NCI-H128 (cell line): Measurements from ENCODE around the gene FAM193B.
"Not testable (repeated sequence)": the region's sequence is repeated elsewhere in the genome, so short reads cannot be mapped to it uniquely, and the experiment has no call there.

ENCODE experiments used
- DNase-seq: peaks from one replicate; lab custom pipeline; 2025; ENCODE audit not compliant: unreplicated experiment; lab: John Stamatoyannopoulos, UW

The FAM193B gene

DNA sequence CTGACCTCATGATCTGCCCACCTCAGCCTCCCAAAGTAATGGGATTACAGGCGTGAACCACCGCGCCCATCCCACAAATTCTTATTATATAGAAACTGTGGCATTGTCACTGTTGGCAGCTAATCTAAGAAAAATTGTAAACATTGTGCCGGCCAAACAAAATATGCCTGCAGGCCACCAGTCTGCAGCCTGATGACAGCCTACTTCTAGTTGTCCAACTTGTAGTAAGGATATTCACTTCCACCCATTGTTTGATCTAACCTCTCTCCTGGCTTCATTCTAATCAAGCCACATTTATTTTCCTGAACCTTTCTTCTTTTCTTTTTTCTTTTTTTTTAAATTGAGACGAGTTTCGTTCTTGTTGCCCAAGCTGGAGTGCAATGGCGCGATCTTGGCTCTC is 24.0 kb upstream of the FAM193B start:
- DNase-seq: no peak

DNA sequence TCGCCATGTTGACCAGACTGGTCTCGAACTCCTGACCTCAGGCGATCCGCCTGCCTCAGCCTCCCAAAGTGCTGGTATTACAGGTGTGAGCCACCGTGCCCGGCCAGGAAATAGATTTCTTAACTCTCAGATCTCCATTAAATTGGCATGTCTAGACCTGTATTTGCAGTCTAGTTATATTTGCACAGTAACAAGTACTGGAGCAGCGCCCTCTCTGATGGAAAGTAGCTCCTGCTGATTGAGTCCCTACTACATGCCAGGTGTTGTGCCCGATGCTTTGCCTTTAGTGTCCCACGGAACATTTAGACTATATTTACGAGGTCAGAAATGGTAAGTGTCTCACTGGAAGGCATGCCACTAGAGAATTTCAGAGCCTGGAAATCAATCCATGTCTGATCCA is 21.8 kb upstream of the FAM193B start:
- no peak for DNase-seq

DNA sequence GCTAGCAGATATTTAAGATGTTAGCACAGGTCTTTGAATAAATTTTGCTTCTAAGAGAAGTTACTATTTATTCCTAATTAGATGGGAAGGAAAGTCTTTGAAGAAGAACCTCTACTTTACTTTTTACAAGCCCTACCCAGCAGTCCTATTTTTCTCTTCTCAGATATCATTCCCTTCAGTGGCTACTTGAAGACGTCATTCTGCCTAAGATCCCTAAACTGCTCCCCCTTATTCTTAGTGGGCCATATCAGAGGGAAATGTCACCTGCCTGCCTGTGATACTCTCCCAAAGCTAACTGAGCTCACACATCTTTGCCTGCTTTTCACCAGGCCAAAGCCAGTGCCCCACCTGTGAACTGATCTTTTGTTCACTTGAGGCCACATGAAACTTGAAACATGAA is 21.1 kb upstream of the FAM193B start:
- no peak for DNase-seq

DNA sequence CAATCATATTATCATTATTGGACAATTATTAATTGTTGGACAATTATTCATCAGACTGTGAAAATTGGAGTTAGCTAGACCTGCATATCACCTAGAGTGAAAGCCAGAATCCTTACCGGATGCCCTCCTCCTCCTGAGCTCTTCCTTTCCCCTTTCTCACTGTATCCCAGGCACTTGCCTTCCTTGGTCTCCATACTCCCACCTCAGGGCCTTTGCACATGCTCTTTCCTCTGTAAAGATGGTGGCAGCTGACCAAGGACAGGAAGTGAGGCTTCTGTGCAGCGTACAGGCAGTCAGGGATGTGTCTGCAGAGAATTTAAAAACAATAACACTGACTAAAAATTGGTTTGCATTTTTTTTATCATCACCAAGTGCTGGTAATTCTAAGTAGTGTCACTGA is 15.5 kb upstream of the FAM193B start:
- no peak for DNase-seq

DNA sequence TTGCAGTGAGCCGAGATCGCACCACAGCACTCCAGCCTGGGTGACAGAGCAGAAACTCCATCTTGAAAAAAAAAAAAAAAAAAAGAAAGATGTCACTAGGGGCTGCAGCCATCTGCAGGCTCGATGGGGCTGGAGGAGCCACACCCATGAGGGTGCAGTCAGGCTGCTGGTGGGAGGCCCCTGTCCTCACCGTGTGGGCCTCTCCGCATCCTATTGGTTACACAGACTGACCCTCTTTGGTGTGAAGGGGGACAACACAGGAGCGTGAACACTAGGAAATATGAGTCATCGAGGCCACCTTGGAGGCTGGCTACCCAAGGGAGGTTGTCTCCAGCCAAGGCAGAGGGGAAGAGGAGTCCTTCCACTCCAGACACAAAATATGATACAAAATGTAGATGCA is 14.0 kb upstream of the FAM193B start:
- no peak for DNase-seq

DNA sequence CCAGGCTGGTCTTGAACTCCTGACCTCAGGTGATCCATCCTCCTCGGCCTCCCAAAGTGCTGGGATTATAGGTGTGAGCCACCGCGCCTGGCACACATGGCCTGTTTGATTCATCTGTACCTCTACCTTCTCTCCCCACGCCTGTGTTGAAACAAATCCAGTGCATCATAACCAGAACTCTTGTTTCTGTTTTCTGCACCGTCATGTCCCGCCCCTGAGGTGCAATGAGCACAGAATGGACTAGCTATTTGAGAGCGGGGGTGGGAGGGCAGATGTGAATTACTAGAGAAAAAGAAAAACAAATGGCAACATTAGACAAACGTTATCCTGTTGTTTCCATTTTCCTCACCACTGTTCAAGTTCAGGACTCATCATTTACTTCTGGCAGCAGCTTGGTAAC is 10.7 kb upstream of the FAM193B start:
- DNase-seq: no peak

DNA sequence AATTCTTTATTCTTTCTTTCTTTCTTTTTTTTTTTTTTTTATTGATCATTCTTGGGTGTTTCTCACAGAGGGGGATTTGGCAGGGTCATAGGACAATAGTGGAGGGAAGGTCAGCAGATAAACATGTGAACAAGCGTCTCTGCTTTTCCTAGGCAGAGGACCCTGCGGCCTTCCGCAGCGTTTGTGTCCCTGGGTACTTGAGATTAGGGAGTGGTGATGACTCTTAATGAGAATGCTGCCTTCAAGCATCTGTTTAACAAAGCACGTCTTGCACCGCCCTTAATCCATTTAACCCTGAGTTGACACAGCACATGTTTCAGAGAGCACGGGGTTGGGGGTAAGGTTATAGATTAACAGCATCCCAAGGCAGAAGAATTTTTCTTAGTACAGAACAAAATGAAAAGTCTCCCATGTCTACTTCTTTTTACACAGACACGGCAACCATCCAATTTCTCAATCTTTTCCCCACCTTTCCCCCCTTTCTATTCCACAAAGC is 5.1 kb upstream of the FAM193B start:
- not testable (repeated sequence) for DNase-seq

DNA sequence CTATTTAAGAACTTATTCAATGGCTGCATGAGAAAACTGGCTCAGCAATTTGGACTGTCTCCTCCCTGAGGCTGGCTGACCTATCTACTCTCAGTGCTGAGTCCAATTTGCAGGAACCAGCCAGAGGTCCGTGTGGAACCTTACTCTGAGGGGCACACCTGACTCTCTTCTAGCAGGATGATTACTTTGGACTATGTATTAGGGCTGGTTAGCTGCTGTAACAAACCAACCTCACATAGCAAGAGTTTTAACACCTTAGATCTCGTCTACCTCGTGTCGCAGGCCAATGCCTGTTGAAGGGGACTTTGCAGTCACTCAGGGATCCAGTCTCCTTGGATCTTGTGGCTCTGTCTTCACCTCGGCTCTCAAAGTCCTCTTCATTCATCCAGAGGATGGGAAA is 3.4 kb upstream of the FAM193B start:
- no peak for DNase-seq

DNA sequence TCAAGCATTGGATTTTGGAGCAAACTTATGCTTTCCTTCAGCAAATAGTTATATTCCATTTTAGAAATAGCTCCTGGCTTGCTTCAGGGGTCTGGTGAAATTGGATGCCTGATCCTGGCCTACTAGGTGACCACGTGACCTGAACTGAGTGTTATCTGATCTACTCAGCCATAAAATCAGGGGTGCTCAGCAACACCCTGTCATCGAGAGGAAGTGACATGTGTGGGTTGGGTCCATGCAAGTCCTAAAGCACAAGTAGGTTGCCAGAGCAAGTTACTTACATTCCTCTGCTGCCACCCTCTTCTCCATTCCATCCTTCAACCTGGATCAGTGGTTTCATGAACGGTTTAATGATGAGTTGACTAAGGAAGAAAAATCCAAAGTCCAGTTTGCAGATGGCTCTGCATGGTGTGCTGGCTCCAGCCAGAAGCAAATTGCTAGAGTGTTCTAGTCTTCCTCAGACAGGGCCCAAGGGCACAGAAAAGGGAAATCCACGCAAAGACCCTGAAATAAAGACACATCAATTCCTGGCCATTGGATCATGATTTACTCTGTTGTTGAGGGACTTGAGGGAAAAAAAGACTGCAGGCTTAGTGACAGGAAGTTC is 2.8 kb upstream of the FAM193B start:
- no peak for DNase-seq

DNA sequence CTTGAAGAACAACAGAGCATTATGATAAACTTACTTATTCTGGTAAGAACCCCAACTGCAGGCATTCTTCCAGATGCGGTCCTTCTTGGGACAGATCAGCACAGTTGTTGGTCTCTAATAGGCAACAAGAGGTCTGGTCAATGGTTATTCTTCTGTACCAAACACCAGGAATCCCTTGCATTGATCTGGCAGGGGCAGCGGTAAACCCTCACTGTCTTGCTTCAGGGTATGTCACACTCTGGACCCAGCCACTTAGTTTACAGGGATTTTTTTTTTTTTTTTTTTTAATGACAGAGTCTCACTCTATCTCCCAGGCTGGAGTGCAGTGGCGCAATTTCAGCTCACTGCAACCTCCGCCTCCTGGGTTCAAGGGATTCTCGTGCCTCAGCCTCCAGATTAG is 1.3 kb upstream of the FAM193B start:
- no peak for DNase-seq

DNA sequence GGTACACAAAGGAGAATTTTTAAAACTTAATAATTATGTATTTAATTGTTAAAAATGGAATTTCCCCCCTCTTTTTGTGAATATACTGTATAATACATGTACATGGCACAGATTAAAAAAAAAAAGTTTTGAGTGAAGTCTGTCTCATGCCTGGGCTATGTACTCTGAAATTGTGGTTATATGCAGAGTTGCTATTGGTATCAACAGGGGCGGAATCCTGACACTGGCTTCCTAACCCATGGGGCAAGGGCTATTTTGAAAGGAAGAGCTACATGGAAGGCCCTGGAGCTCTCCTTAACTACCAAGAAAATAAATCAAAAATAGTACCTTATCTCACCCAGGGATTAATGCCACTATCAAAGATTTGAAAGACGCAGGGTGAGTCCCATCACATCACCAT is 865 bp upstream of the FAM193B start:
- DNase-seq: no peak

DNA sequence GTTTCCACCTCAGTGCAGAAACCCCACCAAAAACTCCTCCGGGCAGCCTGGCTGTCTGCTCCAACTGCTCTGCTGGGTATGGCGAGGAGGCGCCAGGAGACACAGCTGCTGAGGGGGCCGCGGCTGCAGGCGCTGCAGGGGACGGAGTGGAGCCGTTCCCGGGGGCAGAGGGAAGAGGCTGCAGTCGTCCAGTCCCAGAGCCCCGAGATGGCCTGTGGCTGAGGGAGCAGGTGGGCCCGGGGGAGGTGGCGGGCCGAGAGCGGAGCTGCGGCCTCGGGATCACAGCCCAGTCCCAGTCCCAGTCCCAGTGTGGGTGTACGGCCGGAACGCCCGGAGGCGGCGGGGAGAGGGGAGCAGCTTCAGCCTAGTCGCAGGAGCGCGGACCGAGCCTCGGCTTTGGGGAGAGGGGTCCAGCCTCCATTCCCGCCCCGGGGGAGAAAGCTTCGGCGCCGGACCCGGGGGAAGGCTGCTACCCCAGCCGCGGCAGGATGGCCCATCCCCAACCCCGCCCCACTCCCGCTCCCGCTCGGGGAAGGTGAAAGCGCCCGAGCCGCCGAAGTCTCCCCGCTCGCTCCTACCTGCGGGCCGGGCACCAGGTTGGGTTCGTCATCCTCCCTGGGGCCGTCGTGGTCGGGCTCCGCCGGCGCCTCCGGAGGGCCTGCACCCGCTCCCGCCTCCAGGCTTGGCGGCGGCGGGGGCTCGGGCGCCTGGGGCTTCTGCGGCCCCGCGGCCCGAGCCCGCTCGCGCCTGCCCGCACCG is 513 bp downstream of the FAM193B start:
- DNase-seq: no peak

DNA sequence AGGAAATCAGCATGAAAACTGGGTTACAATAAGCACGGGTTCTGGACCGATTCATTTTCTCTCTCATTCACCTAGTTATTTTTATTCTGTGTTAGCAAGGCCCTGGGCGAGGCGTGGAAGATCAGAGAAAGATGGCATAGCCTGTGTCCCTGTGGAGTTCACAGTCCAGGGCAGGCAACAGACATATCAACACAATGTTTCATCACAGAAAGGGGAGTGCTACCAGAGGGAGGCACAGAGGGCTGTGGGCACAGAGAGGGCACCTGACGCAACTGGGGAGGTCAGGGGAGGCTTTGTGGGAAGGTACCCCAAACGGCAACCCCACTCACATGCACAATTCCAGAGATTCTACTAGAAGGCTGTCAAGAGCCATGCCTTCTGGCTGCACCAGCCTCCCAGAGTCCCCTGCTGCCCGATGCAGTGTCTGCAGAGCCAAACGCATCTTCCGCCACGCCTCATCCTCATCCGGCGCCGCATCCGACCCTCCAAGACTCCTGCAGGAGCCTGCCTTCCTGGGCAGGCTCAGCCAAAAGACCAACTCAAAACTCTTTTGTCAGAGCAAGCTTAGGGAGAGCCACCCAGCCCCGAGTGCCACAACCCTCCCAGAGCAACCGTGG is 1.4 kb downstream of the FAM193B start:
- no peak for DNase-seq

DNA sequence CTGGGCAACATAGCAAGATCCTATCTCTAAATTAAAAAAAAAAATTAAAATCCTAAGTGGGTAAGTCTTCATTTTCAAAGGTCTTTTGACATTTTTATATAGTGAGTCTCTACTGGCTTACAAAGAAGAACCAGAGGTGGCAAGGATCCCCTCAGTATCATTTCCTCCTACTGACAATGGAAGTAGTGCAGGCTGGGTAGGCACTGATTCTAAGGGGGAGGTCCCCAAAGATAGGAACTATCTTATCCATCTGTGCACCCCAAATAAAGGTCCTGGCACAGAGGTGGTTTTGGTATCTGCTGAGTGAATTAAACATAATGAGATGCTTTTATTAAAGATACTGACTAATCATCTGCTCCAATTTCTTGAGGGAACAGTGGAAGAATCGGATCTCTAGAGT is 4.2 kb downstream of the FAM193B start:
- DNase-seq: no peak

DNA sequence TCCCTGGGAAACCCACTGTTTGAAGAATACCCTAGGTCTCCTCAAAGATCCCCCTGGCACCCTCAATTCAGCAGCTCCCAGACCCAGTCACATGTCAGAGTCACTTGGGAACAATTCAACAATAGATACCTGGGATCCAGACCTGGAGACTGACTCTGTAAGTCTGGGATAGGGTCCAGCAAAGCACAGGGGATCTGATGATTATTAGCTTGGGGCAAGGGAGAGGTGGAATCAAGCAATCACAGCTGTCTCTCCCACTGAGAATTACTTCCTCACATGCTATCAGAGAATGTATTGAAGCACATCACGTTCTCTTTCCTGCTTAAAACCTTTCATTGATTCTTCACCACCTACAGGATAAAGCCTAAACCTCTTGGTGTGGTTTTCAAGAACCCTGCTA is 5.9 kb downstream of the FAM193B start:
- no peak for DNase-seq

DNA sequence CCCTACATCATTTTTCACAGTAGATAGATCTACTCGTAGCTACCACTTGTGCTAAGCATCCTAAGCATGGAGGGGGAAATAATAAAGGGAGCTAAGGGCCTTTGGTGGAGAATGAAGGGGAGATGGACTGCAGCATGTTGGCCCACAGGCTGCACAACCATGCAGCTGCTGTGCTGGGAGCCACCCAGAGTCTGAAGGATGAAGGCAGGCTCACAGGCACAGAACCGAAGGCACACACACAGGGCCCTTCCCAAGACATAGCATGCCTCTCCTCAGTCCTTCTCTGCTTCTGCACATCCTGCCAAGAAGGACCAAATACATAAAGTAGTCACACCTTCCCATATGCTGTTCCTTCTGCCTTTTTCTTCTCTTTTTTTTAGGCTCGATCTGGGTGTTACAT is 6.6 kb downstream of the FAM193B start:
- DNase-seq: no peak

DNA sequence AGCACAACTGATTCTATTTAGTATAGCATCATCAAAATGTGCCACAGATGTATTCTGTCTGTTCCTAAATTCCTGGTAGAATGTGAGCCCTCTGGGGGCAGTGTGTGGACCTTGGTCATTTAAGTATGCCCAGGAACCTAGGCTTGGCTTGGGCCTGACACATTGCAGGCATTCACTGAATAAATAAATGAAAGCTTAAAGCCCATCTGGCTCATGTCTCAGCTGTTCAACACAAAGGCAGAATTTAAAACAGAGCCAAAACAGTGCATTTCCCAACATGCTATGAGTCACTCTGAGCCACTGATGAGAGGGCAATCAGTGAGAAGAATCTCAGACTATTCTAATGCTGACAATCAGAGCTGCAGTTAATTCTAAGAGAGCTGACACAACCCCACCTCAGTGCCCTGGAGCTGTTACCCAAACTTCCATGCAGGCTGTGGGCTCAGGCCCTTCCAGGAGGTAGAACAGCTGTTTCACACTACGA is 8.1 kb downstream of the FAM193B start:
- DNase-seq: no peak

DNA sequence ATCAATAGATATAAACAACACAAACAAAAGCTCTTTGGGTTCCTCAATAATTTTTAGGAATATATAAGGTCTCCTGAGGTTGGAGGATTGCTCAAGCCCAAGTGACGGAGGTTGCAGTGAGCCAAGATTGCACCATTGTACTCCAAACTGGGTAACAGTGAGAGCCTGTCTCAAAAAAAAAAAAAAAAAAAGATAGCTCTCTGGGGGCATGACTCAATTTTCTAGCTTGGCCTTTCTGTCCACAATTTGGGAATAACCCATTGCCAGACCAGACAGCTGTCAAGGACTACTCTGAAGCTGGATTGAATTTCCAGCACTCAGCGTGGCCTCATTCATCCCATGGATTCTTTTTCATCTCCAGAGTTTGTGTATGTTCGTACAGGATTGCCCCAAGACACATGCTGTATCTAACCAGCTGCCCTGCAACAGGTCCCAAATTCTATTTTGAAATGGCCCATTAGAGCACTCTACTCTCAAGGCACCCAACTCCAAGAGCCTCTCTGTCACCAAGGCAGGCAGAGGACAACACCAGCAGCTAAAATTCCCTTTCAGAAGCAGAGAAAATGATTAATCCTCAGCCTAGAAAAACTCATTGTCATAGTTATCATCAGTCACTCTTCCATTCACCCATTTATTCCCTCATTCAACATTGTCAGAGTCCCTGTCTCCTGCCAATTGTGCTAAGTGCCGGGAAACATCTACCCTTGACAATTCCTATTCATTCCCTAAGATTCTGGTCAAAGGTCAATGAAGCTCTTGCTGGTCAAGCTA is 8.7 kb downstream of the FAM193B start:
- DNase-seq: no peak

DNA sequence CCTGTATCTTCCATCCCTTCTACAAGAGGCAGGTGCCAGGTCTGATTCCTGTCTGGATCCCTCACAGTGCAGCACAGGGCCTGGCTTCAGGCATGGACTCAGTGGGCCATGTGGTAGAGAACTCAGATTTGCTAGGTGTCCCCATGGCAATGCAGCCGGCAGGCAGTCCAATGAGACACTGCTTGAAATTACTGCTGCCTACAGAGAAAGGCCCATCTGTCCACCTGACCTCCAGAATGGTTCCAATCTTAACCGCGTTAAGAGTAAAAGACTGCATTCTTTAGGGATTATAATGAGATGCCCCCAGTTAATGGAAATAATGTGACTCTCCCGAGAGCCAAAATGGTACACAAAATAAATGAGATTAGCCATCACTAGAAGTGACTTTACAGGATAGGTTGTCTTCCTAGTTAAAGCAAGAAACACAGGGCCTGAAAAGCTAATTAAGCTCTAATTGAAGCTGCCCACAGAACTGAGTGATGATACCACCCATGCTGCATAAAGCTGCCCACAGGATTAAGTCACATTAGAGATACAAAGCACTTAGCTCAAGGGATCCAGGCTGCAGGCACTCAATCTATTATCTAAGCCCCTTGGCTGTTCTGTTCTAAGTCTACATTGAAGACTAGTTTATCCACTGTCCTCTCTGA is 11.4 kb downstream of the FAM193B start:
- DNase-seq: no peak

DNA sequence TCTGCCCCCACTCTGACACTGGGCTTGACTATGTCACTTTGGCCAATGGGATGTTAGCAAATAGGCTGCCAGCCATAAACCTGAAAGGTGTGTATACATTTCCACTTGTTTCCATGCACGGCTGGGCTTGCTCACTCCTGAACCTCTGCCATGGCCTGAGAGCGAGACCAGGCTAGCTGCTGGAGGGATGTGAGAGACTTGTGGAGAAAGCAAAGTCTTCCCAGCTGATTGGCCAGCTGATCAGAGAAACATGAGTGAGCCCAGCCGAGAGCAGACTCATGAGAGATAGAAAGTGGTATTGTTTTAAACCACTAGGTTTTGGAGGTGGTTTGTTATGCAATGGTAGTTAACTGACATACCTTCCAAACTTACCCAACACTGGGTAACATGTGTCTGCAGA is 13.9 kb downstream of the FAM193B start:
- no peak for DNase-seq

DNA sequence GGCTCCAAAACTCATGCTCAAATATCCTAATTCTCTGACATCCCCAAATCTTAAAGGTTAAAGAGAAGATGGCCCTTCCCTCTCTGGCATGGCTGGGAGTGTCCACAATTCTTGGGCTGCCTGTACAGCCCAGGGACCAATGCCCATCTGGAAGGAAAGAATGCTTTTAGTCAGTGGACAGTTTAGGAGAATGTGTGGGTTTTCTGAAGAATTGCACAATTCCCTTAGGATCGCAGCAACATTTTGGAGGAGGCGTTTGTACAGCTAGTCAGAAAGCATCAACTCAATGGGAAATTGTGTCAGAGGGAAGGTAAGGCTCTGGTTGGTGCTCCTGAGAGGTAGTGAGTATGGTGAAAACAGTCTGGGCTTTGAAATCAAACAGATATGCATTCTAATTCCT is 15.0 kb downstream of the FAM193B start:
- DNase-seq: no peak
